Lower leg skin (tissue), 3 donors: ENCODE measurements around the gene MSL3B.

Experiments
- POLR2A ChIP-seq, 2 donors: fragments of 450-650 bp; IDR thresholded peaks; one replicate each; pipeline ENCODE4 v1.6.1; 2016 to 2017; ENCODE audit warnings: antibody characterized with exemption in 2 of 2, mild to moderate bottlenecking in 1 of 2, moderate library complexity in 1 of 2
- TF ChIP-seq, protein P1 (sequence below), 3 donors: fragments of 450-650 bp; IDR thresholded peaks; one replicate each; pipeline ENCODE4 v1.5.1; 2016; ENCODE audit warnings: antibody characterized with exemption in 3 of 3, mild to moderate bottlenecking in 3 of 3, moderate library complexity in 2 of 3

DNA sequence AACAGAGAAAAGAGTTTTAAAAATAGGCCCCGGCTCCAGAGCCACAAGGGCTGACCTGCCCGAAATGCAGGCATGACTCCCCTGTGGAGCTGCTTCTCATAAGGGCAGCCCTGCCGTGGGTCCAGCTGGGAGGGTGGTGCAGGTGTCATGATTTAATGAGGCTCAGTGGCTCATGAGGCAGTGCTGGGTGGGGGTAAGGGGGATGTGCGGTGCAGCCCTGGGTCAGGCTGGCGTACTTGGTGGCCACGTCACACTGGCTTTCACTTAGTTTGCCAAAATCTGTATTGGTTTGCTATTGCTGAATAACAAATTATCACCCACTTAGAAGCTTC is 47.4 kb downstream of the MSL3B start:
- TF ChIP-seq POLR2A (IDR thresholded peaks at IDR 0.05), result no peak
- TF ChIP-seq, protein P1, sequence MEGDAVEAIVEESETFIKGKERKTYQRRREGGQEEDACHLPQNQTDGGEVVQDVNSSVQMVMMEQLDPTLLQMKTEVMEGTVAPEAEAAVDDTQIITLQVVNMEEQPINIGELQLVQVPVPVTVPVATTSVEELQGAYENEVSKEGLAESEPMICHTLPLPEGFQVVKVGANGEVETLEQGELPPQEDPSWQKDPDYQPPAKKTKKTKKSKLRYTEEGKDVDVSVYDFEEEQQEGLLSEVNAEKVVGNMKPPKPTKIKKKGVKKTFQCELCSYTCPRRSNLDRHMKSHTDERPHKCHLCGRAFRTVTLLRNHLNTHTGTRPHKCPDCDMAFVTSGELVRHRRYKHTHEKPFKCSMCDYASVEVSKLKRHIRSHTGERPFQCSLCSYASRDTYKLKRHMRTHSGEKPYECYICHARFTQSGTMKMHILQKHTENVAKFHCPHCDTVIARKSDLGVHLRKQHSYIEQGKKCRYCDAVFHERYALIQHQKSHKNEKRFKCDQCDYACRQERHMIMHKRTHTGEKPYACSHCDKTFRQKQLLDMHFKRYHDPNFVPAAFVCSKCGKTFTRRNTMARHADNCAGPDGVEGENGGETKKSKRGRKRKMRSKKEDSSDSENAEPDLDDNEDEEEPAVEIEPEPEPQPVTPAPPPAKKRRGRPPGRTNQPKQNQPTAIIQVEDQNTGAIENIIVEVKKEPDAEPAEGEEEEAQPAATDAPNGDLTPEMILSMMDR (IDR thresholded peaks at IDR 0.05), result no peak
